Mesendoderm (in vitro differentiated cells): ENCODE data around the gene METAP2.
"Not testable (repeated sequence)": the region's sequence is repeated elsewhere in the genome, so short reads cannot be mapped to it uniquely, and the experiment has no call there.

ENCODE experiments used
- DNase-seq: peaks from one replicate; pipeline ENCODE4 v3.0.0; 2013
- H2AK5ac ChIP-seq: 2 replicates; pipeline ENCODE4 v1.6.1; 2013; ENCODE audit warnings: low read length, inconsistent platforms
- H2BK120ac ChIP-seq: 2 replicates; pipeline ENCODE4 v1.6.1; 2013; ENCODE audit warnings: low read depth, mild to moderate bottlenecking, low read length, moderate library complexity, mixed read lengths
- H2BK15ac ChIP-seq: replicated peaks from 2 replicates; pipeline ENCODE4 v1.6.1; 2013; ENCODE audit warnings: low read depth, mild to moderate bottlenecking, moderate library complexity
- H2BK5ac ChIP-seq: 2 replicates; pipeline ENCODE4 v1.6.1; 2013; ENCODE audit warnings: low read length, inconsistent platforms
- H3K18ac ChIP-seq: 2 replicates; pipeline ENCODE4 v1.6.1; 2013; ENCODE audit warnings: mild to moderate bottlenecking, low read length, mixed read lengths
- H3K23ac ChIP-seq: one replicate; pipeline ENCODE4 v1.6.1; 2013; ENCODE audit warnings: low read length
- H3K27ac ChIP-seq: 2 replicates; pipeline ENCODE4 v1.5.1; 2013; ENCODE audit warnings: low read depth, mild to moderate bottlenecking, inconsistent platforms, low read length, moderate library complexity
- H3K27me3 ChIP-seq: 2 replicates; pipeline ENCODE4 v1.6.1; 2013; ENCODE audit warnings: low read length, control low read depth, mild to moderate bottlenecking, inconsistent platforms; ENCODE audit not compliant: insufficient read depth, poor library complexity
- H3K36me3 ChIP-seq: 2 replicates; pipeline ENCODE4 v1.6.1; 2013; ENCODE audit warnings: low read length, inconsistent platforms; ENCODE audit not compliant: control insufficient read depth, insufficient read depth
- H3K4ac ChIP-seq: one replicate; pipeline ENCODE4 v1.6.1; 2013; ENCODE audit warnings: low read depth, mild to moderate bottlenecking, low read length, moderate library complexity
- H3K4me1 ChIP-seq: 2 replicates; pipeline ENCODE4 v1.6.1; 2013; ENCODE audit warnings: low read depth, low read length, inconsistent platforms; ENCODE audit not compliant: control insufficient read depth
- H3K4me2 ChIP-seq: 2 replicates; pipeline ENCODE4 v1.6.1; 2013; ENCODE audit warnings: low read length
- H3K4me3 ChIP-seq: 2 replicates; pipeline ENCODE4 v1.5.1; 2013; ENCODE audit warnings: mild to moderate bottlenecking, low read length
- H3K56ac ChIP-seq: one replicate; pipeline ENCODE4 v1.6.1; 2013; ENCODE audit warnings: low read length
- H3K79me1 ChIP-seq: 2 replicates; pipeline ENCODE4 v1.6.1; 2013; ENCODE audit warnings: low read length, inconsistent platforms
- H3K79me2 ChIP-seq: 2 replicates; pipeline ENCODE4 v1.6.1; 2013; ENCODE audit warnings: mild to moderate bottlenecking, low read length; ENCODE audit not compliant: control insufficient read depth, insufficient read depth
- H3K9ac ChIP-seq: 2 replicates; pipeline ENCODE4 v1.6.1; 2013; ENCODE audit warnings: low read length, inconsistent platforms
- H4K5ac ChIP-seq: one replicate; pipeline ENCODE4 v1.6.1; 2013; ENCODE audit warnings: low read length
- H4K8ac ChIP-seq: one replicate; pipeline ENCODE4 v1.6.1; 2013; ENCODE audit warnings: low read depth, mild to moderate bottlenecking, control low read depth, low read length, moderate library complexity
- WGBS: extraction: QIAGEN DNeasy Blood & Tissue Kit; methylation state at CpG from one replicate; pipeline ENCODE4 v1.1.7; 2013; ENCODE audit warnings: low lambda C conversion rate, missing lambda C conversion rate; ENCODE audit not compliant: insufficient coverage; ENCODE audit errors: extremely low coverage; 5-methylcytosine and 5-hydroxymethylcytosine counted together

Gene METAP2

DNA sequence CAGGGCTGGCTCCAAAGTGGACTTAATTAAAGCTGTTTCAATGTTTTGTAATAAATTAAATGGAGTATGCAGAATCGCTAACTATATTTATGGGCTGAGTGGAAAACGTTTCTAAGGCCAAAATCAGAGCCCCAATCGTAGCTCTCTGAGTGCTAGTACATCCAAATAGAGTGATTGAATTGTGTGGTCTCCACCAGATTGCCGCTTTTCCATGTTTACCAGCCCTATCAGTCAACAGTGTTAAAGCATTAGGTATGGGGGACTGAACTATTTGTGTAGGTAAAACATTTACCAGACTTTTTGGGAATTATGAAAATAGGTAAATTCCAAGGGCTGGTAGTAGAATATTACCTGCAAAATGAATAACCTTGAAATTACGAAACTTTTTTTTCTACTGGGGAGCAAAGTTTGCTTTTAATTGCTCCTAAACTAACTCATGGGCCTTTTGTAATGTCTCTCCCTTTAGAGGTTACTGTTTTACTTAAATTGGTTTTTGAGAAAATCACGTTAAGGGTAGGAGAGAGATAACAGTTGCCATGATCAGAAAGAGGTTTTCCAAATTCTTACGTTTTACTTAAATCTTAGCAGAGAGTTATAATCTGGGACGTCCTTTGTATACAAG lies 28.0 kb upstream of the METAP2 start:
- H2BK120ac ChIP-seq, result no peak overlapping the region
- peak overlapping the region; percentile 54 for H3K27ac ChIP-seq
- no peaks in the 10 kb centered on the region for H3K79me2 ChIP-seq
- no peak overlapping the region for H2AK5ac ChIP-seq
- H3K27me3 ChIP-seq, result no peaks in the 10 kb centered on the region
- WGBS, result no CpG with 5 or more reads among the region's 8 CpGs
- no peak overlapping the region for H3K18ac ChIP-seq
- H3K36me3 ChIP-seq, result no peaks in the 10 kb centered on the region
- peaks cover 9% of the 10 kb centered on the region for H3K4me1 ChIP-seq
- H2BK15ac ChIP-seq, result no peak overlapping the region
- H3K4me3 ChIP-seq, result no peak overlapping the region
- DNase-seq, result no peak
- no peak overlapping the region for H3K4me2 ChIP-seq
- no peaks in the 10 kb centered on the region for H3K79me1 ChIP-seq
- no peak overlapping the region for H2BK5ac ChIP-seq
- peak overlapping the region; percentile 28 for H3K4ac ChIP-seq
- H3K9ac ChIP-seq, result no peak overlapping the region
- no peak overlapping the region for H4K8ac ChIP-seq
- H3K23ac ChIP-seq, result no peak overlapping the region
- peak overlapping the region; percentile 75 for H3K56ac ChIP-seq
- no peak overlapping the region for H4K5ac ChIP-seq

DNA sequence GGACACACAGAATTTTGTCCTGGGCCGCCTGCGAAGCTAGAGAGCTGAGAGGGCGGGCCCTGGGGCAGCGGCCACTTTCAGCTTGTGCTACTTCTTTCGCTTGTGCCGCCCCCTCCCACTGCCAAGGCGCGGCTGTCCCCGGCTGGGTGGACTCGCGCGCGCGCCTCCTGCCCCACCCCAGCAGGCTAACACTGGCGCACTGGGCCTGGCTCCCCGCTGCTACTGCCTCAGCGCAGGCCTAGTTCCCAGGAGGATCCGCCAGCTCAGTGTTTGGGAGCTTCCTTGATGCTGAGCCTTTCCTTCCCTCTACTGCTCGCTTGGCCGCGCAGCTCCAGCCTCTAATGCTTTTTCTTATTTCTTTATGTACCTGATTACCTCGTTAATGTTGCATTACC lies 27.4 kb upstream of the METAP2 start:
- Histone ChIP-seq H3K18ac (no peak overlapping the region), H3K4me1 (peaks cover 9% of the 10 kb centered on the region), H3K4ac (no peak overlapping the region), H3K56ac (peak overlapping the region; percentile 75), H3K79me2 (no peaks in the 10 kb centered on the region), H3K9ac (peak overlapping the region; percentile 44), H2BK5ac (no peak overlapping the region), H3K36me3 (no peaks in the 10 kb centered on the region), H3K79me1 (no peaks in the 10 kb centered on the region), H4K8ac (no peak overlapping the region), H3K4me2 (peak overlapping the region; percentile 17), H4K5ac (no peak overlapping the region), H3K27ac (peak overlapping the region; percentile 65), H2BK15ac (no peak overlapping the region), H2AK5ac (no peak overlapping the region), H3K4me3 (no peak overlapping the region), H3K23ac (no peak overlapping the region), H2BK120ac (no peak overlapping the region), H3K27me3 (no peaks in the 10 kb centered on the region)
- no CpG with 5 or more reads among the region's 22 CpGs for WGBS
- DNase-seq, result peak; percentile 86

DNA sequence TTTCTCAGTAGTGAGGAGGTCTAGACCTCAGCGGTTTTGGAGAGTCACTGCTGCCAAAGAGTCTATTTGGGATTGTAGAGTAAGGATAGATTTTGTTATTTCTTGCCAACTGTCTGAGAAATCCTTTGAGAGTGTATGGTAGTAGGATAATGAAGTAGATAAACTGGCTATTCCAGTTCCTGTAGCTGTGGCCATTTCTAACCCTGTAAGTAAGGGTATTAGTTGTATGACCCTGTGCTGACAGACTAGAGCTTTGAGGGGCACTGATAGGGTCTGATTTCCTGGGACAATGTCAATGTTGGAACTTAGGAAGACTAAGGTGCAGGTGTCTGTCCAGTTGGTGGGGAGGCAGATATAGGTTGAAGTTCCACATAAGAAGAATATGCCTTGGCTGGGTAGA lies 24.3 kb upstream of the METAP2 start:
- H3K4ac ChIP-seq, DNase-seq, H3K23ac ChIP-seq, H3K27ac ChIP-seq, H4K5ac ChIP-seq, H3K4me2 ChIP-seq, H2BK120ac ChIP-seq, H3K4me3 ChIP-seq, H3K56ac ChIP-seq, H3K4me1 ChIP-seq, H3K9ac ChIP-seq, H2BK5ac ChIP-seq, H3K79me1 ChIP-seq, H3K79me2 ChIP-seq, H2AK5ac ChIP-seq, H2BK15ac ChIP-seq, H4K8ac ChIP-seq, H3K27me3 ChIP-seq, H3K18ac ChIP-seq, H3K36me3 ChIP-seq: not testable (repeated sequence)
- WGBS, result no CpG with 5 or more reads among the region's 1 CpG

- not testable (repeated sequence) for H4K8ac ChIP-seq, H2AK5ac ChIP-seq, H2BK120ac ChIP-seq, H3K27me3 ChIP-seq, H3K79me2 ChIP-seq, H3K79me1 ChIP-seq, H3K4me2 ChIP-seq, H2BK15ac ChIP-seq, H3K56ac ChIP-seq, DNase-seq, H3K27ac ChIP-seq, H3K23ac ChIP-seq, H3K4ac ChIP-seq, H3K9ac ChIP-seq, H3K4me1 ChIP-seq, H3K4me3 ChIP-seq, H3K18ac ChIP-seq, H3K36me3 ChIP-seq, H4K5ac ChIP-seq, H2BK5ac ChIP-seq
- no CpG with 5 or more reads among the region's 2 CpGs for WGBS
Observed at GRCh38 chr12:95452501-95452900, 21.5 kb upstream of the METAP2 start.

DNA sequence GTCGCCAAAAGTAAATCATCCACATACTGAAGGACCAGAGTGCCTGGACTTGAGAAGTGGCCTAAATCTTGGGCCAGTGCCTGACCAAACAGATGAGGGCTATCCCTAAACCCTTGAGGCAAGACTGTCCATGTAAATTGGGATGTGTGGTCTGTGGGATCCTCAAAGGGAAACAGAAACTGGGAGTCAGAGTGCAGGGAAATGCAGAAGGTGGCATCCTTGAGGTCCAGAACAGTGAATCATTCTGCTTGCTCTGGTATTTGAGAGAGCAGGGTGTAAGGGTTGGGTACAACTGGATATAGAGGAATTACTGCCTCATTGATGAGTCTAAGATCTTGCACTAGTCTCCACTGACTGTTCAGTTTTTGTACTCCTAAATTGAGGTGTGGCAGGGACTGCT lies 20.1 kb upstream of the METAP2 start:
- H3K9ac ChIP-seq, H3K4ac ChIP-seq, H2BK120ac ChIP-seq, H3K4me1 ChIP-seq, H2BK5ac ChIP-seq, H3K23ac ChIP-seq, H3K36me3 ChIP-seq, DNase-seq, H3K27me3 ChIP-seq, H2BK15ac ChIP-seq, H2AK5ac ChIP-seq, H3K79me2 ChIP-seq, H3K18ac ChIP-seq, H4K5ac ChIP-seq, H3K4me2 ChIP-seq, H4K8ac ChIP-seq, H3K79me1 ChIP-seq, H3K4me3 ChIP-seq, H3K56ac ChIP-seq, H3K27ac ChIP-seq: not testable (repeated sequence)
- WGBS, result no CpG with 5 or more reads among the region's 1 CpG

DNA sequence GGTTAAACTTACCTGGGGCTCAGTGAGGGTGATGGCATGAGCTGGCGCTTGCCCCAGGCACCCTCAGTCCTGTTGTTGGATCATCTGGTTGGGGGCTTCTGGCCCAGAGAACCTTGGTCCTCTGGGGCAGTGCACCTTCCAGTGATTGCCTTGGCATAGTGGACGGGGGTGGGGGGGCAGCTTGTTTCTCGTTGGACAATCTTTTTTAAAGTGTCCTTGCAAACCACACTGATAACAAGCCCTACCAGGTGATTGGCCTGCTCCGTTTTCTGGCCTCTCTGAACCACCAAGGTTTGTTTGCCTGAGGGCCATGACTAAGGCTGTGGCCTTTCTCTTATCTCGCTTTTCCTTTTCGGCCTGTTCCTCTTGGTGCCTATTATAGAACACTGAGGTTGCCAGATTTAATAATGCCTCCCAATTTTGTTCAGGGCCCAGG lies 19.2 kb upstream of the METAP2 start:
- H2AK5ac ChIP-seq, H3K4me2 ChIP-seq, H2BK5ac ChIP-seq, H3K79me2 ChIP-seq, H4K8ac ChIP-seq, H3K79me1 ChIP-seq, H3K18ac ChIP-seq, H3K27me3 ChIP-seq, H3K9ac ChIP-seq, H3K23ac ChIP-seq, H3K36me3 ChIP-seq, H2BK120ac ChIP-seq, H3K56ac ChIP-seq, H3K4me3 ChIP-seq, H3K4ac ChIP-seq, H4K5ac ChIP-seq, H2BK15ac ChIP-seq, H3K4me1 ChIP-seq, H3K27ac ChIP-seq, DNase-seq: not testable (repeated sequence)
- WGBS, result no CpG with 5 or more reads among the region's 6 CpGs
